OCI-LY7 (cell line): Measurements from ENCODE around the gene LTB4R. TPM values are rescaled to one million over a fixed set of nuclear protein-coding genes. Genes with fewer than 3 reads are reported as not detected.

ENCODE experiments used
- BruUV-seq: library from RNA; stranded (reverse); fragments of 400-500 nt; replicated peaks from 2 replicates; lab custom pipeline; 2021; lab: Mats Ljungman, UMichigan
- CTCF ChIA-PET: fragments of 300-600 bp; sonication (Branson Sonifier 250); formaldehyde crosslinking; loops from one replicate; lab custom pipeline; 2022; ENCODE audit warnings: antibody characterized with exemption; ENCODE audit not compliant: unreplicated experiment; lab: Charles Lee
- POLR2A ChIA-PET: fragments of 300-600 bp; sonication (Branson Sonifier 250); formaldehyde crosslinking; loops from one replicate; lab custom pipeline; 2022; ENCODE audit warnings: antibody characterized with exemption; lab: Charles Lee
- DNase-seq: peaks from one replicate; pipeline ENCODE4 v3.0.0-alpha.2; 2015; ENCODE audit warnings: low spot score
- H2AFZ ChIP-seq: fragments of 200-600 bp; sonication (generic), shearing (Covaris generic); 2 replicates; pipeline ENCODE4 v1.6.1; 2014; ENCODE audit warnings: mild to moderate bottlenecking, antibody characterized with exemption, low read length, moderate library complexity
- H3K27ac ChIP-seq: fragments of 200-600 bp; sonication (generic); 2 replicates; pipeline ENCODE4 v1.5.1; 2014; ENCODE audit warnings: mixed run types, low read depth, mild to moderate bottlenecking, moderate library complexity, low read length, inconsistent platforms; ENCODE audit not compliant: poor library complexity, severe bottlenecking
- H3K36me3 ChIP-seq: fragments of 200-600 bp; sonication (generic); 2 replicates; pipeline ENCODE4 v1.6.1; 2014; ENCODE audit warnings: mild to moderate bottlenecking, antibody characterized with exemption, low read length, moderate library complexity, mixed read lengths; ENCODE audit not compliant: insufficient read depth
- H3K4me1 ChIP-seq: fragments of 200-600 bp; sonication (generic); 2 replicates; pipeline ENCODE4 v1.5.1; 2014; ENCODE audit warnings: mild to moderate bottlenecking, low read length; ENCODE audit not compliant: insufficient read depth, poor library complexity, severe bottlenecking
- H3K4me2 ChIP-seq: fragments of 200-600 bp; sonication (generic); 2 replicates; pipeline ENCODE4 v1.6.1; 2014; ENCODE audit warnings: mild to moderate bottlenecking, low read length
- H3K4me3 ChIP-seq: fragments of 200-600 bp; sonication (generic); 2 replicates; pipeline ENCODE4 v1.5.1; 2014; ENCODE audit warnings: mild to moderate bottlenecking, low read depth, low read length; ENCODE audit not compliant: poor library complexity, severe bottlenecking
- H3K79me2 ChIP-seq: fragments of 200-600 bp; sonication (generic); 2 replicates; pipeline ENCODE4 v1.6.1; 2016; ENCODE audit warnings: low read depth, mild to moderate bottlenecking, low read length, moderate library complexity, mixed read lengths; ENCODE audit not compliant: insufficient read depth
- H3K9me2 ChIP-seq: fragments of 200-600 bp; sonication (generic); 2 replicates; pipeline ENCODE4 v1.6.1; 2016; ENCODE audit warnings: mild to moderate bottlenecking, low read length, mixed read lengths; ENCODE audit not compliant: insufficient read depth
- H3K9me3 ChIP-seq: fragments of 200-600 bp; sonication (generic); 2 replicates; pipeline ENCODE4 v1.6.1; 2014; ENCODE audit warnings: mild to moderate bottlenecking, mixed run types, low read length, mixed read lengths
- H4K20me1 ChIP-seq: fragments of 200-600 bp; sonication (generic); 2 replicates; pipeline ENCODE4 v1.6.1; 2014; ENCODE audit warnings: mild to moderate bottlenecking, antibody characterized with exemption, low read length, moderate library complexity, mixed read lengths; ENCODE audit not compliant: insufficient read depth
- CTCF ChIP-seq: fragments of 200-600 bp; sonication (generic); conservative IDR thresholded peaks from 2 replicates; pipeline ENCODE4 v1.5.1; 2014; ENCODE audit warnings: mild to moderate bottlenecking, antibody characterized with exemption, low read length, moderate library complexity, mixed read lengths
- EZH2phosphoT487 ChIP-seq: fragments of 200-600 bp; sonication (generic); IDR thresholded peaks from 2 replicates; pipeline ENCODE4 v1.6.1; 2018; ENCODE audit warnings: low read depth, borderline replicate concordance, mild to moderate bottlenecking, mixed run types, antibody characterized with exemption, low read length, moderate library complexity, mixed read lengths
- intact Hi-C: fragments of 100-400 bp; cut with micrococcal nuclease; formaldehyde crosslinking; loops from one replicate; pipeline ENCODE4 v1.10.0; 2022; ENCODE audit not compliant: unreplicated experiment
- total RNA-seq, 2 experiments: library from RNA; depleted of rRNA in 1 of 2; stranded (reverse); fragments of >200 nt in 1 of 2; shearing (Covaris generic) in 1 of 2; gene quantifications; 2 replicates each; pipeline ENCODE4 v1.2.3, GENCODE V29; 2014 to 2022

The LTB4R gene
- total RNA-seq, 2 experiments from 2014 or later, result 15.8 to 28.3 TPM

GRCh38 chr14:24283796-24284460 lies 27.4 kb upstream of the LTB4R start:
- H3K9me3 ChIP-seq, result no peaks in the 10 kb centered on the region
- POLR2A ChIA-PET, result interaction anchor here (1.0 kb wide), 1 partner anchor 40 kb away, joined by 5 read pairs; no protein-coding TSS in a partner anchor
- H3K36me3 ChIP-seq, result no peaks in the 10 kb centered on the region
- H3K4me3 ChIP-seq, result no peak overlapping the region
- no peak overlapping the region for H3K27ac ChIP-seq
- BruUV-seq, result no TSS peak
- no peaks in the 10 kb centered on the region for H3K79me2 ChIP-seq
- CTCF ChIA-PET, result no interaction called here
- intact Hi-C loops, result no loop called here
- peaks cover 7% of the 10 kb centered on the region for H3K4me1 ChIP-seq
- no peaks in the 10 kb centered on the region for H4K20me1 ChIP-seq
- no peak overlapping the region for H3K4me2 ChIP-seq
- no peaks in the 10 kb centered on the region for H3K9me2 ChIP-seq
- TF ChIP-seq CTCF, result no peak
- TF ChIP-seq EZH2phosphoT487, result no peak
- H2AFZ ChIP-seq, result no peak overlapping the region
- no peak for DNase-seq

GRCh38 chr14:24284501-24285035 lies 26.7 kb upstream of the LTB4R start:
- ChIA-PET CTCF (no interaction called here), POLR2A (no interaction called here)
- BruUV-seq, result no TSS peak
- H3K4me1 ChIP-seq, result peaks cover under 1% of the 10 kb centered on the region
- no peaks in the 10 kb centered on the region for H4K20me1 ChIP-seq
- H3K9me2 ChIP-seq, result no peaks in the 10 kb centered on the region
- TF ChIP-seq EZH2phosphoT487, result no peak
- no peak for TF ChIP-seq CTCF
- H3K79me2 ChIP-seq, result no peaks in the 10 kb centered on the region
- no peak overlapping the region for H3K4me2 ChIP-seq
- H3K9me3 ChIP-seq, result no peaks in the 10 kb centered on the region
- H3K36me3 ChIP-seq, result peaks cover 4% of the 10 kb centered on the region; the same call in 1 of the 2 replicates
- intact Hi-C loops, result no loop called here
- H3K27ac ChIP-seq, result no peak overlapping the region
- DNase-seq, result no peak
- no peak overlapping the region for H3K4me3 ChIP-seq
- no peak overlapping the region for H2AFZ ChIP-seq

- no peaks in the 10 kb centered on the region for H3K4me1 ChIP-seq
- H3K9me2 ChIP-seq, result no peaks in the 10 kb centered on the region
- CTCF ChIA-PET, result no interaction called here
- BruUV-seq, result no TSS peak
- H3K9me3 ChIP-seq, result no peaks in the 10 kb centered on the region
- intact Hi-C loops, result no loop called here
- H3K79me2 ChIP-seq, result no peaks in the 10 kb centered on the region
- TF ChIP-seq CTCF, result no peak
- TF ChIP-seq EZH2phosphoT487, result no peak
- no peak overlapping the region for H2AFZ ChIP-seq
- H3K36me3 ChIP-seq, result peaks cover 10% of the 10 kb centered on the region
- no peak overlapping the region for H3K4me3 ChIP-seq
- no peaks in the 10 kb centered on the region for H4K20me1 ChIP-seq
- no peak overlapping the region for H3K27ac ChIP-seq
- H3K4me2 ChIP-seq, result no peak overlapping the region
- no peak for DNase-seq
- POLR2A ChIA-PET, result interaction anchor here (1.2 kb wide), 1 partner anchor 57 kb away, joined by 3 read pairs; no protein-coding TSS in a partner anchor
These were observed 26.0 kb upstream of the LTB4R start for GRCh38 chr14:24285351-24285750.
